Measurements from ENCODE around the gene GRIK4.

- TF ChIP-seq CTCF (IDR thresholded peaks at IDR 0.05): no peak
- no peak for TF ChIP-seq EZH2 (IDR thresholded peaks at IDR 0.05)
Measured at GRCh38 chr11:120785576-120785975, 274.0 kb downstream of the GRIK4 start.
